SJCRH30 (cell line): ENCODE measurements around the gene SIRT2. TPM values are rescaled to one million over a fixed set of nuclear protein-coding genes. Genes with fewer than 3 reads are reported as not detected.
A peak's percentile ranks its signal among the peaks of the same experiment; 100 is the strongest.

ENCODE experiments used
- DNase-seq, 2 experiments: peaks; one replicate each; pipeline ENCODE4 v3.0.0-alpha.2; 2015 to 2020
- H3K27ac ChIP-seq: fragments of 250-450 bp; sonication (Bioruptor Pico); 2 replicates; pipeline ENCODE4 v1.5.1; 2020; ENCODE audit warnings: mild to moderate bottlenecking, moderate library complexity
- H3K27me3 ChIP-seq: fragments of 250-450 bp; sonication (Bioruptor Pico); 2 replicates; pipeline ENCODE4 v1.5.1; 2020; ENCODE audit warnings: mild to moderate bottlenecking, moderate library complexity
- H3K36me3 ChIP-seq: fragments of 250-450 bp; sonication (Bioruptor Pico); 2 replicates; pipeline ENCODE4 v1.5.1; 2020; ENCODE audit warnings: mild to moderate bottlenecking, moderate library complexity
- H3K4me1 ChIP-seq: fragments of 250-450 bp; sonication (Bioruptor Pico); 2 replicates; pipeline ENCODE4 v1.5.1; 2020; ENCODE audit warnings: mild to moderate bottlenecking, moderate library complexity
- H3K4me3 ChIP-seq: fragments of 250-450 bp; sonication (Bioruptor Pico); 2 replicates; pipeline ENCODE4 v1.5.1; 2020; ENCODE audit warnings: mild to moderate bottlenecking, moderate library complexity
- H3K9me3 ChIP-seq: fragments of 250-450 bp; sonication (Bioruptor Pico); replicated peaks from 2 replicates; pipeline ENCODE4 v1.5.1; 2020; ENCODE audit warnings: mild to moderate bottlenecking, moderate library complexity
- total RNA-seq: library from RNA; depleted of rRNA; stranded (reverse); fragments of >200 nt; shearing (Covaris generic); gene quantifications from 2 replicates; pipeline ENCODE4 v1.2.3, GENCODE V29; 2014

Gene SIRT2
- total RNA-seq, 1 experiment from 2014 or later = 44.6 TPM

- peak within 1 kb of the TSS; percentile 71 for H3K4me3 ChIP-seq
- H3K4me1 ChIP-seq = no peaks in the 10 kb centered on the region
- peak within 1 kb of the TSS; percentile 88 for H3K27ac ChIP-seq
- DNase-seq = peak; percentile 94 to 97
- H3K36me3 ChIP-seq = peaks cover 21% of the 10 kb centered on the region
- H3K9me3 ChIP-seq = no peaks in the 10 kb centered on the region; the same call in 1 of the 2 replicates
- no peaks in the 10 kb centered on the region for H3K27me3 ChIP-seq
Observed at GRCh38 chr19:38929929-38930775, 30.7 kb upstream of the SIRT2 start, which contains the start of gene SARS2. SARS2 (minus strand) TSS chr19:38930763; CDS start chr19:38930736, 27 bp downstream.

- H3K27ac ChIP-seq = no peak overlapping the region
- H3K36me3 ChIP-seq = peaks cover 28% of the 10 kb centered on the region
- H3K4me1 ChIP-seq = no peaks in the 10 kb centered on the region
- H3K27me3 ChIP-seq = no peaks in the 10 kb centered on the region
- no peak overlapping the region for H3K4me3 ChIP-seq
- no peaks in the 10 kb centered on the region for H3K9me3 ChIP-seq
- DNase-seq = no peak
Observed at GRCh38 chr19:38928391-38929001, 29.1 kb upstream of the SIRT2 start.

- peaks cover 17% of the 10 kb centered on the region for H3K36me3 ChIP-seq
- no peaks in the 10 kb centered on the region for H3K9me3 ChIP-seq
- H3K4me1 ChIP-seq = peaks cover 8% of the 10 kb centered on the region
- H3K27me3 ChIP-seq = no peaks in the 10 kb centered on the region
- no peak overlapping the region for H3K27ac ChIP-seq
- no peak for DNase-seq
- H3K4me3 ChIP-seq = no peak overlapping the region
Observed at GRCh38 chr19:38924388-38924787, 25.0 kb upstream of the SIRT2 start.

- Histone ChIP-seq H3K4me1 (peaks cover 17% of the 10 kb centered on the region), H3K36me3 (peaks cover 17% of the 10 kb centered on the region), H3K27me3 (no peaks in the 10 kb centered on the region), H3K9me3 (no peaks in the 10 kb centered on the region), H3K4me3 (no peak overlapping the region), H3K27ac (no peak overlapping the region)
- DNase-seq = no peak
Observed at GRCh38 chr19:38922482-38922881, 23.1 kb upstream of the SIRT2 start.

- no peak overlapping the region for H3K27ac ChIP-seq
Observed at GRCh38 chr19:38921420-38922274, 22.2 kb upstream of the SIRT2 start.

GRCh38 chr19:38920602-38921419, 21.4 kb upstream of the SIRT2 start:
- no peaks in the 10 kb centered on the region for H3K27me3 ChIP-seq
- no peak overlapping the region for H3K4me3 ChIP-seq
- H3K4me1 ChIP-seq = peaks cover 19% of the 10 kb centered on the region
- no peak for DNase-seq
- H3K27ac ChIP-seq = no peak overlapping the region; the same call in 1 of the 2 replicates
- peaks cover 17% of the 10 kb centered on the region for H3K36me3 ChIP-seq
- no peaks in the 10 kb centered on the region for H3K9me3 ChIP-seq

More at GRCh38 chr19:38921420-38922274, 22.2 kb upstream of the SIRT2 start:
- Histone ChIP-seq H3K36me3 (peaks cover 17% of the 10 kb centered on the region), H3K4me3 (no peak overlapping the region), H3K27me3 (no peaks in the 10 kb centered on the region), H3K9me3 (no peaks in the 10 kb centered on the region), H3K4me1 (peaks cover 19% of the 10 kb centered on the region)
- DNase-seq = no peak

- DNase-seq = peak; percentile 50 to 54
- Histone ChIP-seq H3K4me3 (no peak overlapping the region), H3K27me3 (no peaks in the 10 kb centered on the region), H3K9me3 (no peaks in the 10 kb centered on the region), H3K27ac (peak overlapping the region; percentile 2; the same call in 1 of the 2 replicates), H3K4me1 (peaks cover 19% of the 10 kb centered on the region), H3K36me3 (peaks cover 12% of the 10 kb centered on the region)
Observed at GRCh38 chr19:38919837-38920601, 20.6 kb upstream of the SIRT2 start.

GRCh38 chr19:38918526-38918925, 19.1 kb upstream of the SIRT2 start:
- Histone ChIP-seq H3K36me3 (0 out of 2 replicates have a peak, but pooled peaks cover 2% of the 10 kb centered on the region), H3K4me1 (peaks cover 19% of the 10 kb centered on the region), H3K27me3 (no peaks in the 10 kb centered on the region), H3K9me3 (no peaks in the 10 kb centered on the region), H3K27ac (no peak overlapping the region), H3K4me3 (no peak overlapping the region)
- no peak for DNase-seq

GRCh38 chr19:38917921-38918491, 18.6 kb upstream of the SIRT2 start:
- Histone ChIP-seq H3K27ac (no peak overlapping the region), H3K9me3 (no peaks in the 10 kb centered on the region), H3K4me1 (peaks cover 20% of the 10 kb centered on the region), H3K36me3 (no peaks in the 10 kb centered on the region), H3K27me3 (no peaks in the 10 kb centered on the region), H3K4me3 (no peak overlapping the region)
- DNase-seq = peak; percentile 69 to 74

GRCh38 chr19:38917516-38917915, 18.1 kb upstream of the SIRT2 start:
- DNase-seq = peak; percentile 47 to 51
- peaks cover 22% of the 10 kb centered on the region for H3K4me1 ChIP-seq
- H3K4me3 ChIP-seq = no peak overlapping the region
- no peak overlapping the region for H3K27ac ChIP-seq
- no peaks in the 10 kb centered on the region for H3K36me3 ChIP-seq
- H3K27me3 ChIP-seq = no peaks in the 10 kb centered on the region
- no peaks in the 10 kb centered on the region for H3K9me3 ChIP-seq

- DNase-seq = no peak
- H3K27me3 ChIP-seq = no peaks in the 10 kb centered on the region
- H3K27ac ChIP-seq = no peak overlapping the region
- H3K4me1 ChIP-seq = peaks cover 26% of the 10 kb centered on the region
- no peak overlapping the region for H3K4me3 ChIP-seq
- no peaks in the 10 kb centered on the region for H3K36me3 ChIP-seq
- no peaks in the 10 kb centered on the region for H3K9me3 ChIP-seq
Observed at GRCh38 chr19:38915329-38916321, 16.2 kb upstream of the SIRT2 start.

- no peak overlapping the region for H3K4me3 ChIP-seq
- no peak for DNase-seq
- no peaks in the 10 kb centered on the region for H3K9me3 ChIP-seq
- H3K27ac ChIP-seq = no peak overlapping the region
- H3K27me3 ChIP-seq = no peaks in the 10 kb centered on the region
- H3K4me1 ChIP-seq = peaks cover 17% of the 10 kb centered on the region
- no peaks in the 10 kb centered on the region; the same call in 1 of the 2 replicates for H3K36me3 ChIP-seq
Observed at GRCh38 chr19:38913958-38914357, 14.5 kb upstream of the SIRT2 start.
